GM18858 (cell line): ENCODE measurements around the gene MBD3.
"Not testable (repeated sequence)": the region's sequence is repeated elsewhere in the genome, so short reads cannot be mapped to it uniquely, and the experiment has no call there.

Experiments
- ATAC-seq: cut with Tn5 transposase; IDR thresholded peaks from one replicate; pipeline ENCODE4 v1.9.1; 2021; ENCODE audit not compliant: unreplicated experiment

The MBD3 gene

DNA sequence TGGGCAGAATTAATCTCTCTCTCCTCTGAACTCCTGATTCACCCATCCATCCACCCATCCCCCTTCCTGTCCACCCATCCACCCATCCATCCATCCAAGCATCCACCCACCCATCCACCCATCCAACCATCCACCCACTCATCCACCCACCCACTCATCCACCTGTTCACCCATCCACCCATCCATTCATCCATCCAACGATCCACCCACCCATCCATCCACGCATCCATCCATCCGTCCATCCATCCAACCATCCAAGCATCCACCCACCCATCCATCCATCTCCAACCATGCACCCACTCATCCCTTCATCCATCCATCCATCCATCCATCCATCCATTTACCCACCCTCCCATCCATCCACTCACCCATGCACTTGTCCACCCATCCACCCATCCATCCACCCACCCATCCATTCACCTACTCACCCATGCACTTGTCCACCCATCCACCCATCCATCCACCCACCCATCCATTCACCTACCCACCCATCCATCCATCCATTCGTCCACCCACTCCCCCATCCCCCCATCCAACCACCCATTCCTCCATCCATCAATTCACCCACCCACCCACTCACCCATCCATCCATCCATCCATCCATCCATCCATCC is 43.2 kb downstream of the MBD3 start:
- ATAC-seq = no peak

DNA sequence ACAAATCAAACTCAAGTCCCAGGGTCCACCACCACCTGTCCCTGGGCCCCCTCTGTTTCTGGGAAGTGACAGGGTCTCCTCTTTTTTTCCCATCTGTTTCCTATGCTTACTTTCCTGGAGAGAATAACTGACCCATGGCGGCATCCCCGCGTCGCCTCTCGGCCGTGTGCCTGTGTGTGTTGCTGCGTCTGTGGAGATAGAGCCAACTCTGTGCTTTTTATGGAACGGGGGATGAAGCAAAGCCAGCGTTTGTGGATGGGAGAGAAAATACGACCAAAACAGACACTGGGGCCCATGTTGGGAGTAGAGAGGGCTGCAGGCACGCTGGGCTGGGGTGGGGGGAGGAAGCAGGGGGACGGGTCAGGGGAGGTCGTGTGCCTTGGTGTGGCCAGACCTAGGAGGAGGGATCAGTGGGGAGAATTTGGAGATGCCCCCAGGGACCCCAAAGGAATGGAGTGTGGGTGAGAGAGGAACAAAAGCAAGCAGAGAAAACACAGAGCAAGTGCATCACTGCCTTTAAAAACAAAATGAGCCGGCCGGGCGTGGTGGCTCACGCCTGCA is 52.2 kb downstream of the MBD3 start:
- ATAC-seq = no peak

DNA sequence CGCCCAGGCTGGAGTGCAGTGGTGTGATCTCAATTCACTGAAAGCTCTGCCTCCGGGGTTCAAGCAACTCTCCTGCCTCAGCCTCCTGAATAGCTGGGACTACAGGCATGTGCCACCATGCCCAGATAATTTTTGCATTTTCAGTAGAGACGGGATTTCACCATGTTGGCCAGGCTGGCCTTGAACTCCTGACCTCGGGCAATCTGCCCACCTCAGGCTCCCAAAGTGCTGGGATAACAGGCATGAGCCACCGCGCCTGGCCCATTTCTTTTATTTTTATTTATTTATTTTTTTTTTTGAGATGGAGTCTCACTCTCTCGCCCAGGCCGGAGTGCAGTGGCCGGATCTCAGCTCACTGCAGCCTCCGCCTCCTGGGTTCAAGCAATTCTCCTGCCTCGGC is 52.9 kb downstream of the MBD3 start:
- ATAC-seq = not testable (repeated sequence)

DNA sequence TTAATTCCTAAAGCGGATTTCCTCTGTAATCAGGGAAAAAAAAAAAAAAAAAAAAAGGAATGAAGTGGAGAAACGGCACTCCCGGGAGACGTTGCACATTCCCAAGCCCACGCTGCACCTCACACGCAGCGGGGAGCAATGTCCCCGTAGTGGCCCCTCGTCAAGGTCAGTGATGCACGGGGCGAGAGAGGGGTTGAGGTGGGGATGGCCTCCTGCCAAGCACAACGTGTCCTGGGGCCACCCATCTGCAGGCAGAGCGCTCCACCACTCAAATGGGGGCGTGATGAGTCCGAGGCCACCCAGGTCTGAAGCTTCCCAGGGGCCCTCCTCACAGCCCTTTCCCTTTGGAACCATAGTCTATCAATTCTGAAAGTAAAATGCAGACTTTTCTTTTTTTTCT is 53.7 kb downstream of the MBD3 start:
- ATAC-seq = no peak

DNA sequence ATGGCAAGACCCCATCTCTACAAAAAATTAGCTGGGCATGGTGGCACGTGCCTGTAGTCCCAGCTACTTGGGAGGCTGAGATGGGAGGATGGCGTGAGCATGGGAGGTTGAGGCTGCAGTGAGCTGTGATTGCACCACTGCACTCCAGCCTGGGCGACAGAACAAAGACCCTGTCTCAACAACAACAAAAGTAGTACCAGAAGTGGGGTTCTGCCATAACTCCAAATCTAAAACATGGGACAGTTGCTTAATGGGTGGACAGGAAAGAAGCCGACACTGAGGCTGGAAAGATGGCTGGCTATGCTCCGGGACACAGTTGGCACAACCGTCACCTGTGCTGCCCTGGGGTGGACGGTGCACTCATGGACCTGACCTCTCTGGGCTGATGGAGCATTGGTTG is 57.0 kb downstream of the MBD3 start:
- not testable (repeated sequence) for ATAC-seq

DNA sequence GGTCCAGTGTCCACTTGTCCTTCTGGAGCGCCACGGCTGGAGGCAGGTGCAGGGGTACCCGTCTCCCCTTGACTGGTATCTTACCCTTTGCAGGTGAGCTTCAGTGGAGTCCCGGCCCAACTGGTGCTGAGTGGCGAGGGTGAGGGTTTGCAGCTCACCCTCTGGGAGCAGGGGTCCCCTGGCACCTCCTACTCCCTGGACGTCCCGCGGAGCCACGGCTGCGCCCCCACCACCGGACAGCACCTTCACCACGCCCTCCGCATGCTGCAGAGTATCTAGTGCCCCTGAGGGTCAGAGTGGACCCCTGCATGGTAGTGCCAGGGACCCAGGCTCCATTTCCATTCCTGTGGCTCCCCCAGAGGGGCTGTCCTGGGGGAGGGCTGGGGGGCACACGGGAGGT is 57.7 kb downstream of the MBD3 start:
- ATAC-seq = no peak

DNA sequence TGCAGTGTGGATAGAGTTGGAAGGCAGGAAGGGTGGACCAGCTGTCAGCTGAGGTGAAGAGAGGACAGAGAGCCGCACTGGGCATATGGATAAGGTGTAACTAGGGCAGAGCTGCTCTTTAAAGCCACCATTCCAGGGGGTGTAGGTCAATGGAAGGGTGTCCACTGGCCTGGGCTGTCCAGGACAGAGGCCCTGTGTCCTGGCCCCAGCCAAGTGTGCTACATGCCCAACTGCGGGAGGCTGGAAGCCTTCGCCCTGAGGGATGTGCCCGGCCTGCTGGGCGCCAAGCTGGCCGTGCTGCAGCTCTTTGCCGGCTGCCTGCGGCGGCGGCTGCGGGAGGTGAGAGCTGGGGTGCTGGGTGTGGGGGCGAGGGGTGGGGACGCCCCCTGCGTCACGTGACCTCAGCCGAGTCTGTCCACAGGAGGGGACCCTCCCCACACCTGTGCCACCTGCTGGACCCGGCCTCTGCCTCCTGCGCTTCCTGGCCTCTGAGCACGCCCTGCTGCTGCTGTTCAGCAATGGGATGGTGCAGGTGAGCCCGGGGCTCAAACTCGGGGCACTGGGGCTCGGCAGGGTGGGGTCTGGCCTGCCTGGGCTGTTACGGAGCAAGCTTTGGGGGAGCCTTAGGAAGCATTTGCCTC is 59.0 kb downstream of the MBD3 start:
- ATAC-seq = no peak

DNA sequence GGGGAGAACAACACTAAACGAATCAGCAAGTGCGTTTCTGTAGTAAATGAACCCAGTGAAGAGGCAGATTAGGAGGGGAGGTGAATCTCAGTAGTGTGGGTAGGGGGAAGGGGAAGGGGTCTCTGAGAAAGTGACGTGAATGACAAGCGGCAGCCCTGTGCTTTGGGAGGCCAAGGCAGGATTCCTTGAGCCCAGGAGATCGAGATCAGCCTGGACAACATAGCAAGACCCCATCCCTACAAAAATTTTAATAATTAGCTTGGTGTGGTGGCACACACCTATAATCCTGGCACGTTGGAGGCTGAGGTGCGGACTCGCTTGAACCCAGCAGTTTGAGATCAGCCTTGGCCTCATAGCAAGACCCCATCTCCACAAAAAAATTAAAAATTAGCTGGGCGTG is 60.7 kb downstream of the MBD3 start:
- ATAC-seq = no peak

DNA sequence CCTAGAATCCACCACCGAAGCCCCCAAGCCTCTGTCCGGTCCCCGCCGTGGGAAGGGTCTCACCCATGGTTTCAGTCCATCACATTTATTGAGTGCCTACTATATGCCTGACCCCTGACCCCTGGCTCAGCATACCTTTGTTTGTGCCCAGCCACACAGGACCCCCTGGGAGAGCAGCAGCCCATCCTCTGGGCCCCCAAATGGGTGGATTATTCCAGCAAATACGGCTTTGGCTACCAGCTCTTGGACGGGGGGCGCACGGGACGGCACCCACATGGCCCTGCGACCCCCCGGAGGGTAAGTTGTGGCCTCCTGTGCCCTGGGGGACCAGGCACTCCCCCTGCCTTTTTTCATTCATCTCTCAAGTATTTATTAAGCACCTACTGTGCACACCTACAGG is 61.1 kb downstream of the MBD3 start:
- no peak for ATAC-seq

DNA sequence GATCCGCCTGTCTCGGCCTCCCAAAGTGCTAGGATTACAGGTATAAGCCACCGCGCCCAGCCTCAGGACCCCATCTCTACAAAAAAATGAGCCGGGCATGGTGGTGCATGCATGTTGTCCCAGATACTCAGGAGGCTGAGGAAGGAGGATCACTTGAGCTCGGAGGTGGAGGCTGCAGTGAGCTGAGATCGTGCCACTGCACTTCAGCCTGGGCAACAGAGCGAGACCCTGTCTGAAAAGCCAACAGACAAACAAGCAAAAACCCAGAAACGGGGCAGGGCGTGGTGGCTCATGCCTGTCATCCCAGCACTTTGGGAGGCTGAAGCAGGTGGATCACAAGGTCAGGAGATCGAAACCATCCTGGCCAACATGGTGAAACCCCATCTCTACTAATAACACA is 61.8 kb downstream of the MBD3 start:
- not testable (repeated sequence) for ATAC-seq

DNA sequence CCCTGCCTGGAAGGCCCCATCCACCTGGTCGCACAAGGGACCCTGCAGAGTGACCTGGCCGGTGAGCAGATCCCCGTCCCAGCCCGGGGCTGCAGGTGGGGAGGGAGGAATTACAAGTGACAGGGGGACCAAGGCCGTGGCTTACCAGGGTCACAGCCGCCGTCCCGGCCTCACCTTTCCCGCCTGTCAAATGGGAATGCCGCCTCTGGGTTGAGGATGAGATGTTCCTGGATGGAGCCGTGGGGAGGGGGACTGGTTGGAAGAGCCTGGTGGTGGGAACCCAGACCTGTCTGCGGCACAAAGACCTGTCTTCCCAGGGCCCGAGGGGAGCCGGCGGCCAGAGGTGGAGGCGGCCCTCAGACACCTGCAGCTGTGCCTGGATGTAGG is 63.2 kb downstream of the MBD3 start:
- ATAC-seq = no peak

DNA sequence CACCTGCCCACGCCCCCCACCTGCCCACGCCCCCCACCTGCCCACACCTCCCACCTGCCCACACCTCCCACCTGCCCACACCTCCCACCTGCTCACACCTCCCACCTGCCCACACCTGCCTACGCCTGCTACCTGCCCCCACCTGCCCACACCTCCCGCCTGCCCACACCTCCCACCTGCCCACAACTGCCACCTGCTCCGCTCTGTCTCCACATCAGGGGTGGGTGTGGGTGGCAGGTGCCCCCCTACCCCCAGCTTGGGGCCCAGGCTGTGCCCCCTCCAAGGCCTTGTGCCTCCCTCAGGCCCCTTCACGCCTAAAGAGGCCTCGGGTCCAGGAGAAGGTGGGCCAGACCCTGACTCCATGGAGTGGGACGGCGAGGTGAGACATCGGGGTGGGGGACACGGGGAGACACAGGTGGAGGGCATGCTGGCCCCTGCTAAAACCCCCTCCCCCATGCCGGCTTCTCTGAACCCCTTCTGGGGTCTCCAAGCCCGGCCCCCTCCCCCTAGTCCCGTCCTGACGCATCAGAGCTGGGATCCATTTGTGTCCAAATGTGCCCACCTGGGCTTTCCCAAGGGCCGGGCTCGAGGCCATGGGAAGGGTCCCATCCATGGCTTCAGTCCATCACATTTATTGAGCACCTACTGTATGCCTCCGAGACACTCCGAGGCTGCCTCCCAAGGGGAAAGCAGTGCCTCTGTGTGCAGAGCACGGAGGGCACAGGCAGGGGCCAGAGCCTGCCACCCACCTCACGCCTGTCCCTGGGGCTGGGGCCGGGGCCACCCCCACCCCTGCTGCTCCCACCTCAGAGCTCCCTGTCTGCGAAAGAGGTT is 63.9 kb downstream of the MBD3 start:
- ATAC-seq = no peak

DNA sequence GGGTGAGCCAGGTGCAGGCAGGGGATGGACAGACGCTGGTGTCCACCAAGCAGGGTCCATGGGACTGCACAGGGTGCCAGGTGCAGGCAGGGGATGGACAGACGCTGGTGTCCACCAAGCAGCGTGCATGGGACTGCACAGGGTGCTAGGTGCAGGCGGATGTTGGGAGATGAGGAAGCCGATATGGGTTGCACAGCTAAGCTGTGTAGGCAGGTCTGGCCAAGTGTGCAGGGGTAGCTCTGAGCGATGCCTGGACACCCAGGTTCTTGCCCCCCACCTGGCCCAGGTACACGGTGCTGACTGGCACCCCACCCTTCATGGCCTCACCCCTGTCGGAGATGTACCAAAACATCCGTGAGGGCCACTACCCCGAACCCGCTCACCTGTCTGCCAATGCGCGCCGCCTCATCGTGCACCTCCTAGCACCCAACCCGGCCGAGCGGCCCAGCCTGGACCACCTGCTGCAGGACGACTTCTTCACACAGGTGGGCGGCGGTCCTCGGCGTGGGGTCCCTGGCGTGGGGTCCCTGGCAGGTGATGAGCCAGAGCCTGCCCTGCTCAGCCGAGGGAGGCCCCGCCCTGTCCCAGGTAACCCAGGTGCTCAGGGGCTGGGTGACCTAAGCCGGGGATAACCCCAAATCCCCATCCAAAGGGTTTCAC is 64.9 kb downstream of the MBD3 start:
- no peak for ATAC-seq

DNA sequence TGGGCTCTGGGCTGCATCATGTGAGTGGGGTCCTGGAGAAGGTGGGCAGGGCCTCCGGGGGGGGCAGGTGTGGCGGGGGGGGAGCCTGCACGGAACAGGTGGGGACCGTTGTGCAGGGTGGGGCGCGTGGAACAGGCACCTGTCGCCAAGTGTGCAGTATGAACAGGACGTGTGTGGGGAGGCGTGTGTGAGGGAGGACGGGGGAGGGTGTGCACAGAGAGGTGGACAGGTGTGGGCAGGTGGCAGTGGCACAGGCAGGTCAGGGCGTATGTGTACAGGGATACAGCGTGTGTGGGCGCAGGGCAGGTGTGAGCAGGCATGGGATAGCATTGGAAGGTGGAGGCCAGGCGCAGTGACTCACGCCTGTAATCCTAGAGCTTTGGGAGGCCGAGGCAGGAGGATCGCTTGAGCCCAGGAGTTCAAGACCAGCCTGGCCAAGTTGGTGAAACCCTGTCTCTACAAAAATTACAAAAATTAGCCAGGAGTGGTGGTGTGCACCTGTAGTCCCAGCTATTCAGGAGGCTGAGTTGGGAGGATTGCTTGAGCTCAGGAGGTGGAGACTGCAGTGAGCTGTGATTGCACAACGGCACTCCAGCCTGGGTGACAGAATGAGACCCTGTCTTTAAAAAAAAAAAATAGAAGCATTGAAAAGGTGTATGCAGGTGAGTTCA is 65.6 kb downstream of the MBD3 start:
- no peak for ATAC-seq

DNA sequence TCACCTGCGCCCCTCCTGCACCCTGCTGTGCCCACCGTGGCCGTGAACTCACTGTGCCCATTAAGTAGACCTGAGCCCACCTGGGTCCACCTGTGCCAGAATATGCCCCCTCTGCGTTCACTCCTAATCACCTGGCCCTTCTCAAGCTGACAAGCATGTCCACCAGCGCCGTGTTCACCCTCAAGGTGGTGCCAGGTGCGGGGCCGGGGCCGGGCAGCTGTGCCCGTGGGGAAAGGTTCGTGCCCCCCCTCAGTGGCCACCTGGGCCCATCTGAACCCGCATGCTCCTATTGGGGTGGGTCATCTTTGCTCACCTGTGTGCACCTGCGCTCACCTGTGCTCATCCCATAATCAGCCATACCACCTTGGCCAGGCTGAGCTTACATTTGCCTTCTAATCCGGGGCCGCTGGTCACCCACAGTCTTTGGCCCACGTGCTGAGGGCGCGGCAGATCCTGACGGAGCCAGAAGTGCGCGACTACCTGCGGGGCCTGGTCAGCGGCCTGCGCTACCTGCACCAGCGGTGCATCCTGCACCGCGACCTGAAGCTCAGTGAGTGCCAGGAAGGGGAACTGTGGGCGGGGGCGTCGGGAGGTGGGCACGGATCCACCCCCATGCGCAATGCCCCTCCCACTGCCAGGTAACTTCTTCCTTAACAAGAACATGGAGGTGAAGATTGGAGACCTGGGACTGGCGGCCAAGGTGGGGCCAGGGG is 66.4 kb downstream of the MBD3 start:
- no peak for ATAC-seq

DNA sequence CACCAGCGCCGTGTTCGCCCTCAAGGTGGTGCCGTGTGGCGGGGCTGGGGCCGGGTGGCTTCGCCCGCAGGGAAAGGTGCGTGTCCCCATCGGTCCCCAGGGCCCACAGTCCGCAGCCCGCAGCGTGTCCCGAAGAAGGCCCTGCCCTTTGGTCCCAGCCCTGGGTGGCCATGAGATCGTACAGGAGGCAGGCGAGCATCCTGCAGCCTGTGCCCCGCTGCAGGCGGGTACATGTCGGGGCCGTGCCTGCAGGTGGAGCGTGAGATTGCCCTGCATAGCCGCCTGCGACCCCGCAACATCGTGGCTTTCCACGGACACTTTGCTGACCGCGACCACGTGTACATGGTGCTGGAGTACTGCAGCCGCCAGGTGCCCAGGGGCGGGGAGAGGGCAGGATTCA is 67.3 kb downstream of the MBD3 start:
- ATAC-seq = no peak

DNA sequence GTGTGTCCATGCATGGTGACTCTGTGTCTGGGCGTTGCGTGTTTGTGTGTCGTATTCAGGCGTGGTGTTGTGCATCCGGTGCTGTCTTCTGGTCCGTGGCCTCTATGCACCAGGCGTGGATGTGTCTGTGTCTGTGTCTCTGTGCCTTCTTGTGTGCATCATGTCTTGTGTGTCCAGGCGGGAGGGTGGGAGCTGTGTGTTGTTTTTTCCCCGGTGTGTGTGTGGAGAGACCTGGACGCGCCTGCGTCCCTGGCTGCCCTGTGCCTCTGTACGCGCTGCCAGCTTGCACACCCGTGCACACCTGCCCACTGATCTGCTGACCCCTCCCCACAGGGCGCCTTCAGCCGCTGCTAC is 67.7 kb downstream of the MBD3 start:
- ATAC-seq = no peak

DNA sequence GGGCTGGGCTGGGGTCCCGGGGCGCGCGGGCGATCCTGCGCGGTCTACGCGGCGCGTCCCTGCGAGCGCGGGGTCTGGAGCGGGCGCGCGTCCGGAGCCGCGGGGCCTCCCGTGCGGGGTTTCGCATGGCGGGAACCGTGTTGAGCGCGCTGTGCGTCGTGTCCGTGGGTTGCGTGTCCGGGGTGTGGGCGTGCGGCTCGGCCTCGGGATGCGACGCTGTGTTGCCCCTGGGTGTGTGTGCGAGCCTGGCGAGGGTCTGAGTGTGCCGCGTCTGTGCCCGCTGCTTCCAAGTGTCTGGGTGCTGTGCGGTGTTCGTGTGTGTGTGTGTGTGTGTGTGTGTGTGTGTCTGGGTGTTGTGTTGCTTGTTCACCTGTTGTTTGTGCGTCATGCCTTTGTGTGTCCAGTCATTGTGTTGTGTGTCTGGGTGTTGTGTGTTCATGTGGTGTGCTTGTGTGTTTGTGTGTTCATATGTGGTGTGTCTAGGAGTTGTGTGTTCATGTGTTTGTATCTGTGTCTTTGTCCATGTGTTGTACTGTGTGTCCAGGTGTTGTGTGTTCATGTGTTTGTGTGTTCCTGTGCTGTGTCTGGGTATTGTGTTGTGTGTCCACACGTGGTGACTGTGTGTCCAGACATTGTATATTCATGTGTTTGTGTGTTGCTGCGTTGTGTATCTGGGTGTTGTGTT is 68.2 kb downstream of the MBD3 start:
- no peak for ATAC-seq
